HEK293 (cell line): ENCODE results near the gene TBC1D14.

Source experiments
- ZBTB1 ChIP-seq: fragments of 450-650 bp; formaldehyde crosslinking; IDR thresholded peaks from 2 replicates; pipeline ENCODE4 v1.5.1; 2016; ENCODE audit warnings: missing biosample characterization, missing genetic modification characterization
- ZNF274 ChIP-seq, 2 experiments: fragments of 200-500 bp in 1 of 2; fragments of 450-650 bp in 1 of 2; sonication (Bioruptor generic) in 1 of 2; formaldehyde crosslinking in 1 of 2; IDR thresholded peaks; 2 replicates each; pipeline versions ENCODE4 v1.5.1 to v1.6.1; 2014 to 2016; ENCODE audit warnings: borderline replicate concordance in 1 of 2, inconsistent platforms in 1 of 2, low read length in 1 of 2, missing biosample characterization in 1 of 2, missing genetic modification characterization in 1 of 2
- ZNF324 ChIP-seq: fragments of 450-650 bp; formaldehyde crosslinking; IDR thresholded peaks from 2 replicates; pipeline ENCODE4 v1.5.1; 2016; ENCODE audit warnings: missing biosample characterization, missing genetic modification characterization
- ZNF501 ChIP-seq: fragments of 450-650 bp; formaldehyde crosslinking; IDR thresholded peaks from 2 replicates; pipeline ENCODE4 v1.5.1; 2016; ENCODE audit warnings: missing biosample characterization, missing genetic modification characterization
- ZNF777 ChIP-seq: fragments of 450-650 bp; formaldehyde crosslinking; IDR thresholded peaks from 2 replicates; pipeline ENCODE4 v1.5.1; 2017; ENCODE audit warnings: missing biosample characterization, missing genetic modification characterization, borderline replicate concordance
- TF ChIP-seq, protein P1 (sequence below): fragments of 450-650 bp; formaldehyde crosslinking; IDR thresholded peaks from 2 replicates; pipeline ENCODE4 v1.5.1; 2016; ENCODE audit warnings: missing biosample characterization, missing genetic modification characterization, low read depth
- TF ChIP-seq, protein P2 (sequence below): fragments of 450-650 bp; formaldehyde crosslinking; IDR thresholded peaks from 2 replicates; pipeline ENCODE4 v1.5.1; 2016; ENCODE audit warnings: missing biosample characterization, missing genetic modification characterization
- TF ChIP-seq, protein P3 (sequence below): fragments of 450-650 bp; formaldehyde crosslinking; IDR thresholded peaks from 2 replicates; pipeline ENCODE4 v1.5.1; 2016; ENCODE audit warnings: missing biosample characterization, missing genetic modification characterization
- TF ChIP-seq, protein P4 (sequence below): fragments of 450-650 bp; formaldehyde crosslinking; IDR thresholded peaks from 2 replicates; pipeline ENCODE4 v1.5.1; 2016; ENCODE audit warnings: missing biosample characterization, missing genetic modification characterization

- TF ChIP-seq ZNF501 (tag by site-specific recombination) = no peak
- TF ChIP-seq, protein P1, sequence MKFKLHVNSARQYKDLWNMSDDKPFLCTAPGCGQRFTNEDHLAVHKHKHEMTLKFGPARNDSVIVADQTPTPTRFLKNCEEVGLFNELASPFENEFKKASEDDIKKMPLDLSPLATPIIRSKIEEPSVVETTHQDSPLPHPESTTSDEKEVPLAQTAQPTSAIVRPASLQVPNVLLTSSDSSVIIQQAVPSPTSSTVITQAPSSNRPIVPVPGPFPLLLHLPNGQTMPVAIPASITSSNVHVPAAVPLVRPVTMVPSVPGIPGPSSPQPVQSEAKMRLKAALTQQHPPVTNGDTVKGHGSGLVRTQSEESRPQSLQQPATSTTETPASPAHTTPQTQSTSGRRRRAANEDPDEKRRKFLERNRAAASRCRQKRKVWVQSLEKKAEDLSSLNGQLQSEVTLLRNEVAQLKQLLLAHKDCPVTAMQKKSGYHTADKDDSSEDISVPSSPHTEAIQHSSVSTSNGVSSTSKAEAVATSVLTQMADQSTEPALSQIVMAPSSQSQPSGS (tag by site-specific recombination) = no peak
- TF ChIP-seq, protein P2, sequence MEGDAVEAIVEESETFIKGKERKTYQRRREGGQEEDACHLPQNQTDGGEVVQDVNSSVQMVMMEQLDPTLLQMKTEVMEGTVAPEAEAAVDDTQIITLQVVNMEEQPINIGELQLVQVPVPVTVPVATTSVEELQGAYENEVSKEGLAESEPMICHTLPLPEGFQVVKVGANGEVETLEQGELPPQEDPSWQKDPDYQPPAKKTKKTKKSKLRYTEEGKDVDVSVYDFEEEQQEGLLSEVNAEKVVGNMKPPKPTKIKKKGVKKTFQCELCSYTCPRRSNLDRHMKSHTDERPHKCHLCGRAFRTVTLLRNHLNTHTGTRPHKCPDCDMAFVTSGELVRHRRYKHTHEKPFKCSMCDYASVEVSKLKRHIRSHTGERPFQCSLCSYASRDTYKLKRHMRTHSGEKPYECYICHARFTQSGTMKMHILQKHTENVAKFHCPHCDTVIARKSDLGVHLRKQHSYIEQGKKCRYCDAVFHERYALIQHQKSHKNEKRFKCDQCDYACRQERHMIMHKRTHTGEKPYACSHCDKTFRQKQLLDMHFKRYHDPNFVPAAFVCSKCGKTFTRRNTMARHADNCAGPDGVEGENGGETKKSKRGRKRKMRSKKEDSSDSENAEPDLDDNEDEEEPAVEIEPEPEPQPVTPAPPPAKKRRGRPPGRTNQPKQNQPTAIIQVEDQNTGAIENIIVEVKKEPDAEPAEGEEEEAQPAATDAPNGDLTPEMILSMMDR = no peak
- no peak for TF ChIP-seq ZNF777 (tag by site-specific recombination)
- TF ChIP-seq ZNF324 (tag by site-specific recombination) = no peak
- no peak for TF ChIP-seq ZBTB1 (tag by site-specific recombination)
- TF ChIP-seq, protein P3, sequence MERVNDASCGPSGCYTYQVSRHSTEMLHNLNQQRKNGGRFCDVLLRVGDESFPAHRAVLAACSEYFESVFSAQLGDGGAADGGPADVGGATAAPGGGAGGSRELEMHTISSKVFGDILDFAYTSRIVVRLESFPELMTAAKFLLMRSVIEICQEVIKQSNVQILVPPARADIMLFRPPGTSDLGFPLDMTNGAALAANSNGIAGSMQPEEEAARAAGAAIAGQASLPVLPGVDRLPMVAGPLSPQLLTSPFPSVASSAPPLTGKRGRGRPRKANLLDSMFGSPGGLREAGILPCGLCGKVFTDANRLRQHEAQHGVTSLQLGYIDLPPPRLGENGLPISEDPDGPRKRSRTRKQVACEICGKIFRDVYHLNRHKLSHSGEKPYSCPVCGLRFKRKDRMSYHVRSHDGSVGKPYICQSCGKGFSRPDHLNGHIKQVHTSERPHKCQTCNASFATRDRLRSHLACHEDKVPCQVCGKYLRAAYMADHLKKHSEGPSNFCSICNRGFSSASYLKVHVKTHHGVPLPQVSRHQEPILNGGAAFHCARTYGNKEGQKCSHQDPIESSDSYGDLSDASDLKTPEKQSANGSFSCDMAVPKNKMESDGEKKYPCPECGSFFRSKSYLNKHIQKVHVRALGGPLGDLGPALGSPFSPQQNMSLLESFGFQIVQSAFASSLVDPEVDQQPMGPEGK = no peak
- TF ChIP-seq ZNF274 (IDR thresholded peaks at IDR 0.05; ENCODE audit: low read length) = no peak
- TF ChIP-seq ZNF274 (tag by site-specific recombination; IDR thresholded peaks at IDR 0.05; ENCODE audit: borderline replicate concordance) = no peak
- TF ChIP-seq, protein P4, sequence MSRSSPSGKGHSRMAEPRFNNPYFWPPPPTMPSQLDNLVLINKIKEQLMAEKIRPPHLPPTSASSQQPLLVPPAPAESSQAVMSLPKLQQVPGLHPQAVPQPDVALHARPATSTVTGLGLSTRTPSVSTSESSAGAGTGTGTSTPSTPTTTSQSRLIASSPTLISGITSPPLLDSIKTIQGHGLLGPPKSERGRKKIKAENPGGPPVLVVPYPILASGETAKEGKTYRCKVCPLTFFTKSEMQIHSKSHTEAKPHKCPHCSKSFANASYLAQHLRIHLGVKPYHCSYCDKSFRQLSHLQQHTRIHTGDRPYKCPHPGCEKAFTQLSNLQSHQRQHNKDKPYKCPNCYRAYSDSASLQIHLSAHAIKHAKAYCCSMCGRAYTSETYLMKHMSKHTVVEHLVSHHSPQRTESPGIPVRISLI (tag by site-specific recombination) = no peak
Observed at GRCh38 chr4:7040765-7041164, 131.1 kb downstream of the TBC1D14 start.
